Measurements from ENCODE around the gene DCTN3. TPM values are rescaled to one million over a fixed set of nuclear protein-coding genes. Genes with fewer than 3 reads are reported as not detected.

The DCTN3 gene
- total and polyA plus RNA-seq, 2 experiments from 2014 or later: 12.9 to 17.9 TPM

DNA sequence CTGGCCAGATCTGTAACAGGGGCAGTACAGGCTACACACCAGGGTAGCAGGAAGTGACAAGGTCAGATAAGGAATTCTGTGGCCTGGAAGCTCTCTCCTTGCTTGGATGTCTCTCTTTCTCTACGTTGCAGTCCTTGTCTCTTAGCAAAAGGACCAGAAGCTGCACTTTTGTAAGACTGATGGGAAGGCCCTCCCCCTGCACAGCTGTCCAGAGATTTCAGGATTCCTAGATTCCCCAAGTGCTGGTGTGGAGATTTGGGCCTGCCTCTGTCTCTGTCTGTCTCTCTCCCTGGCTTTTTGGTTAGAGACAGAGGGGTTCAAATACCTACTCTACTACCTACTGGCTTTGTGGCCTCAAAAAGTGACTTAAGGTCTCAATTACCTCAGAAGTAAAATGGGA, 20.7 kb downstream of the DCTN3 start (continued):
- TF ChIP-seq, protein P1, sequence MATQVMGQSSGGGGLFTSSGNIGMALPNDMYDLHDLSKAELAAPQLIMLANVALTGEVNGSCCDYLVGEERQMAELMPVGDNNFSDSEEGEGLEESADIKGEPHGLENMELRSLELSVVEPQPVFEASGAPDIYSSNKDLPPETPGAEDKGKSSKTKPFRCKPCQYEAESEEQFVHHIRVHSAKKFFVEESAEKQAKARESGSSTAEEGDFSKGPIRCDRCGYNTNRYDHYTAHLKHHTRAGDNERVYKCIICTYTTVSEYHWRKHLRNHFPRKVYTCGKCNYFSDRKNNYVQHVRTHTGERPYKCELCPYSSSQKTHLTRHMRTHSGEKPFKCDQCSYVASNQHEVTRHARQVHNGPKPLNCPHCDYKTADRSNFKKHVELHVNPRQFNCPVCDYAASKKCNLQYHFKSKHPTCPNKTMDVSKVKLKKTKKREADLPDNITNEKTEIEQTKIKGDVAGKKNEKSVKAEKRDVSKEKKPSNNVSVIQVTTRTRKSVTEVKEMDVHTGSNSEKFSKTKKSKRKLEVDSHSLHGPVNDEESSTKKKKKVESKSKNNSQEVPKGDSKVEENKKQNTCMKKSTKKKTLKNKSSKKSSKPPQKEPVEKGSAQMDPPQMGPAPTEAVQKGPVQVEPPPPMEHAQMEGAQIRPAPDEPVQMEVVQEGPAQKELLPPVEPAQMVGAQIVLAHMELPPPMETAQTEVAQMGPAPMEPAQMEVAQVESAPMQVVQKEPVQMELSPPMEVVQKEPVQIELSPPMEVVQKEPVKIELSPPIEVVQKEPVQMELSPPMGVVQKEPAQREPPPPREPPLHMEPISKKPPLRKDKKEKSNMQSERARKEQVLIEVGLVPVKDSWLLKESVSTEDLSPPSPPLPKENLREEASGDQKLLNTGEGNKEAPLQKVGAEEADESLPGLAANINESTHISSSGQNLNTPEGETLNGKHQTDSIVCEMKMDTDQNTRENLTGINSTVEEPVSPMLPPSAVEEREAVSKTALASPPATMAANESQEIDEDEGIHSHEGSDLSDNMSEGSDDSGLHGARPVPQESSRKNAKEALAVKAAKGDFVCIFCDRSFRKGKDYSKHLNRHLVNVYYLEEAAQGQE (IDR thresholded peaks at IDR 0.05; ENCODE audit: unreplicated experiment): no peak
- TF ChIP-seq POLR2AphosphoS5 (IDR thresholded peaks at IDR 0.05; ENCODE audit: low read depth): no peak
- TF ChIP-seq, protein P2, sequence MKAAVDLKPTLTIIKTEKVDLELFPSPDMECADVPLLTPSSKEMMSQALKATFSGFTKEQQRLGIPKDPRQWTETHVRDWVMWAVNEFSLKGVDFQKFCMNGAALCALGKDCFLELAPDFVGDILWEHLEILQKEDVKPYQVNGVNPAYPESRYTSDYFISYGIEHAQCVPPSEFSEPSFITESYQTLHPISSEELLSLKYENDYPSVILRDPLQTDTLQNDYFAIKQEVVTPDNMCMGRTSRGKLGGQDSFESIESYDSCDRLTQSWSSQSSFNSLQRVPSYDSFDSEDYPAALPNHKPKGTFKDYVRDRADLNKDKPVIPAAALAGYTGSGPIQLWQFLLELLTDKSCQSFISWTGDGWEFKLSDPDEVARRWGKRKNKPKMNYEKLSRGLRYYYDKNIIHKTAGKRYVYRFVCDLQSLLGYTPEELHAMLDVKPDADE (IDR thresholded peaks at IDR 0.05): no peak
- no peak for TF ChIP-seq ZNF114 (CRISPR knock-in tag; IDR thresholded peaks at IDR 0.05)

DNA sequence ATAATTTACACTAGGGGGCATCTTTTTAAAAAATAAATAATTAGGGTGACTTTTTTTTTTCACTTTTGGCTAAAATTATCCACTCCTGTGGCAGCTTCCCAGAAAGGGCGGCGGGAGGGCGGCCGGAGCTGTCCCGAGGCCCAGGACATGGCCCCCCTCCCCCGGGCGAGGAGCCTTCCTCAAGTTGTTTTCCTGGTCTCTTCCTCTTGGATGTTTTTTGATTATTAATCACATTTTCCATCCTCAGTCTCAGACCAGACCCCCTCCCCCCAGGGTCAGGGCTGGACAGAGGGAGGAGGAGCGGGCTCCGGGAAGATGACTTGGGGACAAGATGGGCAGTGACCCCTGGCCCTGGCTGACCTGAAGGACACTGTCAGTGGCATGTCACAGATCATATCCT, 26.1 kb downstream of the DCTN3 start:
- Histone ChIP-seq H3K4me2 (no peak overlapping the region), H2AFZ (no peak overlapping the region), H3K36me3 (ENCODE audit: insufficient read depth) (no peaks in the 10 kb centered on the region), H3K9me2 (ENCODE audit: insufficient read depth) (no peaks in the 10 kb centered on the region), H3F3A (replicated peaks; ENCODE audit: low read depth) (no peaks in the 10 kb centered on the region), H4K20me1 (replicated peaks; ENCODE audit: insufficient read depth) (no peaks in the 10 kb centered on the region; the same call in 1 of the 2 replicates), H3K4me3 (no peak overlapping the region), H3K27me3 (ENCODE audit: insufficient read depth) (peaks cover 64% of the 10 kb centered on the region), H3K79me2 (replicated peaks; ENCODE audit: insufficient read depth) (no peaks in the 10 kb centered on the region), H3K27ac (ENCODE audit: low read depth) (no peak overlapping the region), H3K4me1 (ENCODE audit: insufficient read depth) (peaks cover 29% of the 10 kb centered on the region; the same call in 1 of the 2 replicates)
- Mint-ChIP-seq H3K4me1 (peaks cover 17% of the 10 kb centered on the region), H3K27ac (no peak overlapping the region), H3K4me3 (no peak overlapping the region), H3K27me3 (ENCODE audit: insufficient read depth, low read depth, poor library complexity) (peaks cover 51% of the 10 kb centered on the region), H3K36me3 (ENCODE audit: low read depth) (no peaks in the 10 kb centered on the region), H3K9me3 (no peaks in the 10 kb centered on the region; the same call in 2 of the 3 replicates)
- ATAC-seq (no peak), DNase-seq (ENCODE audit: low spot score) (no peak)
- TF ChIP-seq, protein P2 (IDR thresholded peaks at IDR 0.05): no peak
- TF ChIP-seq, protein P3, sequence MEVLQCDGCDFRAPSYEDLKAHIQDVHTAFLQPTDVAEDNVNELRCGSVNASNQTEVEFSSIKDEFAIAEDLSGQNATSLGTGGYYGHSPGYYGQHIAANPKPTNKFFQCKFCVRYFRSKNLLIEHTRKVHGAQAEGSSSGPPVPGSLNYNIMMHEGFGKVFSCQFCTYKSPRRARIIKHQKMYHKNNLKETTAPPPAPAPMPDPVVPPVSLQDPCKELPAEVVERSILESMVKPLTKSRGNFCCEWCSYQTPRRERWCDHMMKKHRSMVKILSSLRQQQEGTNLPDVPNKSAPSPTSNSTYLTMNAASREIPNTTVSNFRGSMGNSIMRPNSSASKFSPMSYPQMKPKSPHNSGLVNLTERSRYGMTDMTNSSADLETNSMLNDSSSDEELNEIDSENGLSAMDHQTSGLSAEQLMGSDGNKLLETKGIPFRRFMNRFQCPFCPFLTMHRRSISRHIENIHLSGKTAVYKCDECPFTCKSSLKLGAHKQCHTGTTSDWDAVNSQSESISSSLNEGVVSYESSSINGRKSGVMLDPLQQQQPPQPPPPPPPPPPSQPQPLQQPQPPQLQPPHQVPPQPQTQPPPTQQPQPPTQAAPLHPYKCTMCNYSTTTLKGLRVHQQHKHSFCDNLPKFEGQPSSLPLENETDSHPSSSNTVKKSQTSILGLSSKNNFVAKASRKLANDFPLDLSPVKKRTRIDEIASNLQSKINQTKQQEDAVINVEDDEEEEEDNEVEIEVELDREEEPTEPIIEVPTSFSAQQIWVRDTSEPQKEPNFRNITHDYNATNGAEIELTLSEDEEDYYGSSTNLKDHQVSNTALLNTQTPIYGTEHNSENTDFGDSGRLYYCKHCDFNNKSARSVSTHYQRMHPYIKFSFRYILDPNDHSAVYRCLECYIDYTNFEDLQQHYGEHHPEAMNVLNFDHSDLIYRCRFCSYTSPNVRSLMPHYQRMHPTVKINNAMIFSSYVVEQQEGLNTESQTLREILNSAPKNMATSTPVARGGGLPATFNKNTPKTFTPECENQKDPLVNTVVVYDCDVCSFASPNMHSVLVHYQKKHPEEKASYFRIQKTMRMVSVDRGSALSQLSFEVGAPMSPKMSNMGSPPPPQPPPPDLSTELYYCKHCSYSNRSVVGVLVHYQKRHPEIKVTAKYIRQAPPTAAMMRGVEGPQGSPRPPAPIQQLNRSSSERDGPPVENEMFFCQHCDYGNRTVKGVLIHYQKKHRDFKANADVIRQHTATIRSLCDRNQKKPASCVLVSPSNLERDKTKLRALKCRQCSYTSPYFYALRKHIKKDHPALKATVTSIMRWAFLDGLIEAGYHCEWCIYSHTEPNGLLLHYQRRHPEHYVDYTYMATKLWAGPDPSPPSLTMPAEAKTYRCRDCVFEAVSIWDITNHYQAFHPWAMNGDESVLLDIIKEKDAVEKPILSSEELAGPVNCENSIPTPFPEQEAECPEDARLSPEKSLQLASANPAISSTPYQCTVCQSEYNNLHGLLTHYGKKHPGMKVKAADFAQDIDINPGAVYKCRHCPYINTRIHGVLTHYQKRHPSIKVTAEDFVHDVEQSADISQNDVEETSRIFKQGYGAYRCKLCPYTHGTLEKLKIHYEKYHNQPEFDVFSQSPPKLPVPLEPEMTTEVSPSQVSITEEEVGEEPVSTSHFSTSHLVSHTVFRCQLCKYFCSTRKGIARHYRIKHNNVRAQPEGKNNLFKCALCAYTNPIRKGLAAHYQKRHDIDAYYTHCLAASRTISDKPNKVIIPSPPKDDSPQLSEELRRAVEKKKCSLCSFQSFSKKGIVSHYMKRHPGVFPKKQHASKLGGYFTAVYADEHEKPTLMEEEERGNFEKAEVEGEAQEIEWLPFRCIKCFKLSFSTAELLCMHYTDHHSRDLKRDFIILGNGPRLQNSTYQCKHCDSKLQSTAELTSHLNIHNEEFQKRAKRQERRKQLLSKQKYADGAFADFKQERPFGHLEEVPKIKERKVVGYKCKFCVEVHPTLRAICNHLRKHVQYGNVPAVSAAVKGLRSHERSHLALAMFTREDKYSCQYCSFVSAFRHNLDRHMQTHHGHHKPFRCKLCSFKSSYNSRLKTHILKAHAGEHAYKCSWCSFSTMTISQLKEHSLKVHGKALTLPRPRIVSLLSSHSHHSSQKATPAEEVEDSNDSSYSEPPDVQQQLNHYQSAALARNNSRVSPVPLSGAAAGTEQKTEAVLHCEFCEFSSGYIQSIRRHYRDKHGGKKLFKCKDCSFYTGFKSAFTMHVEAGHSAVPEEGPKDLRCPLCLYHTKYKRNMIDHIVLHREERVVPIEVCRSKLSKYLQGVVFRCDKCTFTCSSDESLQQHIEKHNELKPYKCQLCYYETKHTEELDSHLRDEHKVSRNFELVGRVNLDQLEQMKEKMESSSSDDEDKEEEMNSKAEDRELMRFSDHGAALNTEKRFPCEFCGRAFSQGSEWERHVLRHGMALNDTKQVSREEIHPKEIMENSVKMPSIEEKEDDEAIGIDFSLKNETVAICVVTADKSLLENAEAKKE (CRISPR knock-in tag; IDR thresholded peaks at IDR 0.05): no peak
- TF ChIP-seq ZNF331 (CRISPR knock-in tag; IDR thresholded peaks at IDR 0.05; ENCODE audit: low read depth) (no peak), CREB1 (CRISPR knock-in tag; IDR thresholded peaks at IDR 0.05; ENCODE audit: low read depth) (no peak), EZH2phosphoT487 (IDR thresholded peaks at IDR 0.05; ENCODE audit: unreplicated experiment) (no peak), JUNB (IDR thresholded peaks at IDR 0.05; ENCODE audit: unreplicated experiment) (no peak), ZNF114 (CRISPR knock-in tag; IDR thresholded peaks at IDR 0.05) (no peak), NANOG (IDR thresholded peaks at IDR 0.05; ENCODE audit: borderline replicate concordance) (no peak), POLR2AphosphoS5 (IDR thresholded peaks at IDR 0.05; ENCODE audit: low read depth) (no peak), STAT1 (IDR thresholded peaks at IDR 0.05; ENCODE audit: unreplicated experiment) (no peak)
- TF ChIP-seq, protein P4, sequence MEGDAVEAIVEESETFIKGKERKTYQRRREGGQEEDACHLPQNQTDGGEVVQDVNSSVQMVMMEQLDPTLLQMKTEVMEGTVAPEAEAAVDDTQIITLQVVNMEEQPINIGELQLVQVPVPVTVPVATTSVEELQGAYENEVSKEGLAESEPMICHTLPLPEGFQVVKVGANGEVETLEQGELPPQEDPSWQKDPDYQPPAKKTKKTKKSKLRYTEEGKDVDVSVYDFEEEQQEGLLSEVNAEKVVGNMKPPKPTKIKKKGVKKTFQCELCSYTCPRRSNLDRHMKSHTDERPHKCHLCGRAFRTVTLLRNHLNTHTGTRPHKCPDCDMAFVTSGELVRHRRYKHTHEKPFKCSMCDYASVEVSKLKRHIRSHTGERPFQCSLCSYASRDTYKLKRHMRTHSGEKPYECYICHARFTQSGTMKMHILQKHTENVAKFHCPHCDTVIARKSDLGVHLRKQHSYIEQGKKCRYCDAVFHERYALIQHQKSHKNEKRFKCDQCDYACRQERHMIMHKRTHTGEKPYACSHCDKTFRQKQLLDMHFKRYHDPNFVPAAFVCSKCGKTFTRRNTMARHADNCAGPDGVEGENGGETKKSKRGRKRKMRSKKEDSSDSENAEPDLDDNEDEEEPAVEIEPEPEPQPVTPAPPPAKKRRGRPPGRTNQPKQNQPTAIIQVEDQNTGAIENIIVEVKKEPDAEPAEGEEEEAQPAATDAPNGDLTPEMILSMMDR (conservative IDR thresholded peaks at IDR 0.05; ENCODE audit: low read depth in 2 of 2): no peak

Measured in GM23338 (cell line).